ENCODE results near the gene ZC3HAV1. TPM values are rescaled to one million over a fixed set of nuclear protein-coding genes. Genes with fewer than 3 reads are reported as not detected.

ZC3HAV1 gene
- total and polyA plus RNA-seq, 12 donors = 7.7 to 50.8 (median 37.1) TPM

- no peaks in the 10 kb centered on the region for H3K9me3 ChIP-seq (replicated peaks in 1 of 3)
- peaks cover 3 to 12% of the 10 kb centered on the region in 2 donors for H3K4me1 ChIP-seq (replicated peaks in 1 of 2)
- peaks cover 0 to 5% of the 10 kb centered on the region in 2 donors for H3K36me3 ChIP-seq (replicated peaks in 1 of 2)
- H3K27me3 ChIP-seq = no peaks in the 10 kb centered on the region
- intact Hi-C loops (cut with DNase I) = loop anchor here (5.0 kb wide), 1 partner anchor 53 kb away; no protein-coding TSS in a partner anchor
- no peak overlapping the region for H3K27ac ChIP-seq
- no peak overlapping the region for H3K4me3 ChIP-seq
- 69 to 84% (median 71%) methylated on average over 3 of the region's 3 CpGs for WGBS, 4 donors
- TF ChIP-seq, protein P1, sequence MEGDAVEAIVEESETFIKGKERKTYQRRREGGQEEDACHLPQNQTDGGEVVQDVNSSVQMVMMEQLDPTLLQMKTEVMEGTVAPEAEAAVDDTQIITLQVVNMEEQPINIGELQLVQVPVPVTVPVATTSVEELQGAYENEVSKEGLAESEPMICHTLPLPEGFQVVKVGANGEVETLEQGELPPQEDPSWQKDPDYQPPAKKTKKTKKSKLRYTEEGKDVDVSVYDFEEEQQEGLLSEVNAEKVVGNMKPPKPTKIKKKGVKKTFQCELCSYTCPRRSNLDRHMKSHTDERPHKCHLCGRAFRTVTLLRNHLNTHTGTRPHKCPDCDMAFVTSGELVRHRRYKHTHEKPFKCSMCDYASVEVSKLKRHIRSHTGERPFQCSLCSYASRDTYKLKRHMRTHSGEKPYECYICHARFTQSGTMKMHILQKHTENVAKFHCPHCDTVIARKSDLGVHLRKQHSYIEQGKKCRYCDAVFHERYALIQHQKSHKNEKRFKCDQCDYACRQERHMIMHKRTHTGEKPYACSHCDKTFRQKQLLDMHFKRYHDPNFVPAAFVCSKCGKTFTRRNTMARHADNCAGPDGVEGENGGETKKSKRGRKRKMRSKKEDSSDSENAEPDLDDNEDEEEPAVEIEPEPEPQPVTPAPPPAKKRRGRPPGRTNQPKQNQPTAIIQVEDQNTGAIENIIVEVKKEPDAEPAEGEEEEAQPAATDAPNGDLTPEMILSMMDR (IDR thresholded peaks at IDR 0.05) = no peak
- no peak for TF ChIP-seq POLR2A (IDR thresholded peaks at IDR 0.05)
- DNase-seq = no peak
Measured at GRCh38 chr7:139018910-139019309, 90.6 kb downstream of the ZC3HAV1 start.

GRCh38 chr7:139016931-139017511 is 92.5 kb downstream of the ZC3HAV1 start:
- WGBS, 4 donors = 15 to 22% (median 21%) methylated on average over 7 of the region's 7 CpGs
- Histone ChIP-seq H3K4me1 (replicated peaks in 1 of 2) (peaks cover 0 to 12% of the 10 kb centered on the region in 2 donors), H3K36me3 (replicated peaks in 1 of 2) (no peaks in the 10 kb centered on the region), H3K27me3 (no peaks in the 10 kb centered on the region), H3K4me3 (no peak overlapping the region), H3K9me3 (replicated peaks in 1 of 3) (no peaks in the 10 kb centered on the region), H3K27ac (no peak overlapping the region)
- peak; percentile 65 to 88 (median 79) for DNase-seq
- intact Hi-C loops (cut with DNase I) = loop anchor here (5.0 kb wide), 1 partner anchor 55 kb away; no protein-coding TSS in a partner anchor
- TF ChIP-seq, protein P1 (IDR thresholded peaks at IDR 0.05) = peak; percentile 54 to 81 (median 71)
- no peak for TF ChIP-seq POLR2A (IDR thresholded peaks at IDR 0.05)

DNA sequence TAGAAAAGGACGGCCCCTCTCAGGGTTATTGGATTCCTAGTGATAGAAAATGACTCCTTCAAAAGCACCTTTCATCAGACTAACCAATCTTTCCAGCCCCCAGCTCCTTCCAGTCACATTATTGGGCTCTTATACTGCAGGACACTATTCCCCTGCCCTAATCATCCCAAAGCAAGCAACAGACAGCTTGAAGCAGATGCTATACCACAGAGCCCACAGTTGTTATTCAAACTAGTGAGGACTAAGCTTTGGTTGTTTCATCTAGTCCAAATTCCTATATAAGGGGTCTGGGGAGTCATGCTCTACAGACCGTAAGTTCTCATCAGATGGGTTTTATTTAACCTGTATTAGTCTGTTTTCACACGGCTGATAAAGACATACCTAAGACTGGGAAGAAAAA is 98.1 kb downstream of the ZC3HAV1 start:
- TF ChIP-seq POLR2A (IDR thresholded peaks at IDR 0.05) = no peak
- TF ChIP-seq, protein P1 (IDR thresholded peaks at IDR 0.05) = no peak
- Histone ChIP-seq H3K4me1 (replicated peaks in 1 of 2) (no peaks in the 10 kb centered on the region), H3K4me3 (no peak overlapping the region), H3K36me3 (replicated peaks in 1 of 2) (no peaks in the 10 kb centered on the region), H3K27ac (no peak overlapping the region), H3K9me3 (replicated peaks in 1 of 3) (no peaks in the 10 kb centered on the region), H3K27me3 (no peaks in the 10 kb centered on the region)
- no peak for DNase-seq
- intact Hi-C loops (cut with DNase I) = no loop called here
- WGBS, 4 donors = 93 to 95% (median 94%) methylated on average over 3 of the region's 3 CpGs

GRCh38 chr7:139004321-139005090 is 105.0 kb downstream of the ZC3HAV1 start:
- Histone ChIP-seq H3K4me3 (no peak overlapping the region), H3K27ac (no peak overlapping the region), H3K4me1 (replicated peaks in 1 of 2) (no peaks in the 10 kb centered on the region), H3K9me3 (replicated peaks in 1 of 3) (peaks cover 0 to 8% (median 0%) of the 10 kb centered on the region in 3 donors), H3K27me3 (no peaks in the 10 kb centered on the region), H3K36me3 (replicated peaks in 1 of 2) (no peaks in the 10 kb centered on the region)
- TF ChIP-seq, protein P1 (IDR thresholded peaks at IDR 0.05) = no peak
- TF ChIP-seq POLR2A (IDR thresholded peaks at IDR 0.05) = no peak
- DNase-seq = no peak
- intact Hi-C loops (cut with DNase I) = no loop called here

All from adrenal gland (tissue), 12 donors.